ENCODE results near the gene LRRC28. TPM values are rescaled to one million over a fixed set of nuclear protein-coding genes. Genes with fewer than 3 reads are reported as not detected.

The LRRC28 gene
- polyA plus RNA-seq, 1 of the 3 experiments (the other 2 are of a cell fraction), result 15.2 TPM

DNA sequence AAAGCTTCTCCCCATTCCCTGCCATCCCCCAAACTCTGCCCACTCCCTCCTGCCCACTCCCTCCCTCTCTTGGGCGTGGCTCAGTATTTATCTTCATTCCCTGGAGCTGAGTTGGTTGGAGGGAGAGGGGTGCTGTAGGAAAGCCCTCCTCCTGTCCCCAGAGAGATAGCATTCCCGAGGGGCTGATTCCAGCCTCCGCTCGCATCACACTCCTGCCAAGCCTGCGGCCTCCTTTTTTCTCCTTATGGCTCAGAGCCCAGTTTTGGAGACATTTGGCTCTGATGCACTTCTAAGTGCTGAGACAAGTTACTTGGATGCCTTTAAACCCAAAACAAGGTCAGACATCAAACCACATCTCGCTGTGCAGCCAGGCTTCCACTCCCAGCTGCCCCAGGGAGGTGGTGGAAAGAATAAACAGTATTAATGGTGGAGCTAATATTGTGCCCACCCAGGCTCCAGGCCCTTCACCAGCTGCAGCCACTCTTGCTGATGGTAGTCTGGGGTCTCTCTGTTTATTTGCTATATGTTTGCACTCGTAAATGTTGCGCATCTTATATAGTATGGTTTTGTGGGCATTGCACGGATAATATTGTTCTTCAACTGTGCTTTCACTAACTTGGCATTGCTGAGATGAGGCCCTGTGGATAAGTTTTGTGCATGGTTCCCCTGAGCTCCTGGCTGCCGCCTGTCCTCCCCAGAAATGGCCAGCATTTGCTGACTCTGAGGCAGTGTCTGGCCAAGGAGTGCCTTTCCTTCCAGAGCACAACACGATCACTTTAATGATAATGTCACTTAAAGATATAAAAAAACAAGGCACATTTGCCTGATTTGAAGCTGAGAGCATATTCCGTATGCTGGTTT lies 157.2 kb downstream of the LRRC28 start:
- Histone ChIP-seq H3K27me3 (ENCODE audit: insufficient read depth) (no peaks in the 10 kb centered on the region), H2AFZ (ENCODE audit: low read depth) (no peak overlapping the region), H3K9me3 (no peaks in the 10 kb centered on the region), H3K36me3 (replicated peaks in 1 of 2; ENCODE audit: control insufficient read depth in 1 of 2, insufficient read depth in 2 of 2, low read length in 1 of 2) (no peaks in the 10 kb centered on the region), H4K20me1 (ENCODE audit: insufficient read depth) (no peaks in the 10 kb centered on the region), H3K9me2 (no peaks in the 10 kb centered on the region), H3K4me1 (ENCODE audit: control insufficient read depth in 1 of 2, insufficient read depth in 2 of 2, low read depth in 1 of 2, low read length in 1 of 2) (peaks cover 5 to 18% of the 10 kb centered on the region in 2 experiments), H3K4me3 (ENCODE audit: low read depth in 2 of 2, low read length in 1 of 2) (no peak overlapping the region; a peak in 1 of 4 replicates), H3K79me2 (ENCODE audit: insufficient read depth) (no peaks in the 10 kb centered on the region), H3K4me2 (peak overlapping the region; percentile 46), H3F3A (replicated peaks; ENCODE audit: insufficient read depth) (peaks cover 7% of the 10 kb centered on the region), H3K27ac (ENCODE audit: low read depth in 2 of 2, low read length in 1 of 2) (peak overlapping the region; percentile 8 to 32; a peak in 1 of 4 replicates), H3K9ac (no peak overlapping the region)
- WGBS (ENCODE audit: low lambda C conversion rate), result 58% methylated on average over 12 of the region's 12 CpGs
- ChIA-PET POLR2A (no interaction called here), CTCF (interaction anchor here (0.9 to 3.0 kb wide), 5 partner anchors 8 to 348 kb away, joined by 3 to 37 read pairs (median 3); no protein-coding TSS in a partner anchor)
- peak; percentile 26 for DNase-seq
- TF ChIP-seq TCF12 (IDR thresholded peaks at IDR 0.05), result peak; percentile 73
- TF ChIP-seq, protein P1, sequence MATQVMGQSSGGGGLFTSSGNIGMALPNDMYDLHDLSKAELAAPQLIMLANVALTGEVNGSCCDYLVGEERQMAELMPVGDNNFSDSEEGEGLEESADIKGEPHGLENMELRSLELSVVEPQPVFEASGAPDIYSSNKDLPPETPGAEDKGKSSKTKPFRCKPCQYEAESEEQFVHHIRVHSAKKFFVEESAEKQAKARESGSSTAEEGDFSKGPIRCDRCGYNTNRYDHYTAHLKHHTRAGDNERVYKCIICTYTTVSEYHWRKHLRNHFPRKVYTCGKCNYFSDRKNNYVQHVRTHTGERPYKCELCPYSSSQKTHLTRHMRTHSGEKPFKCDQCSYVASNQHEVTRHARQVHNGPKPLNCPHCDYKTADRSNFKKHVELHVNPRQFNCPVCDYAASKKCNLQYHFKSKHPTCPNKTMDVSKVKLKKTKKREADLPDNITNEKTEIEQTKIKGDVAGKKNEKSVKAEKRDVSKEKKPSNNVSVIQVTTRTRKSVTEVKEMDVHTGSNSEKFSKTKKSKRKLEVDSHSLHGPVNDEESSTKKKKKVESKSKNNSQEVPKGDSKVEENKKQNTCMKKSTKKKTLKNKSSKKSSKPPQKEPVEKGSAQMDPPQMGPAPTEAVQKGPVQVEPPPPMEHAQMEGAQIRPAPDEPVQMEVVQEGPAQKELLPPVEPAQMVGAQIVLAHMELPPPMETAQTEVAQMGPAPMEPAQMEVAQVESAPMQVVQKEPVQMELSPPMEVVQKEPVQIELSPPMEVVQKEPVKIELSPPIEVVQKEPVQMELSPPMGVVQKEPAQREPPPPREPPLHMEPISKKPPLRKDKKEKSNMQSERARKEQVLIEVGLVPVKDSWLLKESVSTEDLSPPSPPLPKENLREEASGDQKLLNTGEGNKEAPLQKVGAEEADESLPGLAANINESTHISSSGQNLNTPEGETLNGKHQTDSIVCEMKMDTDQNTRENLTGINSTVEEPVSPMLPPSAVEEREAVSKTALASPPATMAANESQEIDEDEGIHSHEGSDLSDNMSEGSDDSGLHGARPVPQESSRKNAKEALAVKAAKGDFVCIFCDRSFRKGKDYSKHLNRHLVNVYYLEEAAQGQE (IDR thresholded peaks at IDR 0.05; ENCODE audit: low read depth, low read length), result no peak
- TF ChIP-seq JUND (IDR thresholded peaks at IDR 0.05), result no peak
- TF ChIP-seq, protein P2, sequence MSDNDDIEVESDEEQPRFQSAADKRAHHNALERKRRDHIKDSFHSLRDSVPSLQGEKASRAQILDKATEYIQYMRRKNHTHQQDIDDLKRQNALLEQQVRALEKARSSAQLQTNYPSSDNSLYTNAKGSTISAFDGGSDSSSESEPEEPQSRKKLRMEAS (IDR thresholded peaks at IDR 0.05; ENCODE audit: low read depth), result peak; percentile 56; the same call in 1 of the 2 replicates
- TF ChIP-seq SMC3 (IDR thresholded peaks at IDR 0.05; ENCODE audit: low read depth, low read length), result no peak
- TF ChIP-seq TAF1 (IDR thresholded peaks at IDR 0.05; ENCODE audit: borderline replicate concordance, low read depth, low read length), result no peak
- TF ChIP-seq, protein P3, sequence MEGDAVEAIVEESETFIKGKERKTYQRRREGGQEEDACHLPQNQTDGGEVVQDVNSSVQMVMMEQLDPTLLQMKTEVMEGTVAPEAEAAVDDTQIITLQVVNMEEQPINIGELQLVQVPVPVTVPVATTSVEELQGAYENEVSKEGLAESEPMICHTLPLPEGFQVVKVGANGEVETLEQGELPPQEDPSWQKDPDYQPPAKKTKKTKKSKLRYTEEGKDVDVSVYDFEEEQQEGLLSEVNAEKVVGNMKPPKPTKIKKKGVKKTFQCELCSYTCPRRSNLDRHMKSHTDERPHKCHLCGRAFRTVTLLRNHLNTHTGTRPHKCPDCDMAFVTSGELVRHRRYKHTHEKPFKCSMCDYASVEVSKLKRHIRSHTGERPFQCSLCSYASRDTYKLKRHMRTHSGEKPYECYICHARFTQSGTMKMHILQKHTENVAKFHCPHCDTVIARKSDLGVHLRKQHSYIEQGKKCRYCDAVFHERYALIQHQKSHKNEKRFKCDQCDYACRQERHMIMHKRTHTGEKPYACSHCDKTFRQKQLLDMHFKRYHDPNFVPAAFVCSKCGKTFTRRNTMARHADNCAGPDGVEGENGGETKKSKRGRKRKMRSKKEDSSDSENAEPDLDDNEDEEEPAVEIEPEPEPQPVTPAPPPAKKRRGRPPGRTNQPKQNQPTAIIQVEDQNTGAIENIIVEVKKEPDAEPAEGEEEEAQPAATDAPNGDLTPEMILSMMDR (IDR thresholded peaks at IDR 0.05), result no peak
- no peak for TF ChIP-seq SIN3A (IDR thresholded peaks at IDR 0.05; ENCODE audit: borderline replicate concordance, low read depth, low read length)
- TF ChIP-seq POLR2AphosphoS5 (IDR thresholded peaks at IDR 0.05; ENCODE audit: low read depth, low read length), result no peak
- no peak for TF ChIP-seq FOXM1 (IDR thresholded peaks at IDR 0.05; ENCODE audit: low read depth)
- TF ChIP-seq, protein P4, sequence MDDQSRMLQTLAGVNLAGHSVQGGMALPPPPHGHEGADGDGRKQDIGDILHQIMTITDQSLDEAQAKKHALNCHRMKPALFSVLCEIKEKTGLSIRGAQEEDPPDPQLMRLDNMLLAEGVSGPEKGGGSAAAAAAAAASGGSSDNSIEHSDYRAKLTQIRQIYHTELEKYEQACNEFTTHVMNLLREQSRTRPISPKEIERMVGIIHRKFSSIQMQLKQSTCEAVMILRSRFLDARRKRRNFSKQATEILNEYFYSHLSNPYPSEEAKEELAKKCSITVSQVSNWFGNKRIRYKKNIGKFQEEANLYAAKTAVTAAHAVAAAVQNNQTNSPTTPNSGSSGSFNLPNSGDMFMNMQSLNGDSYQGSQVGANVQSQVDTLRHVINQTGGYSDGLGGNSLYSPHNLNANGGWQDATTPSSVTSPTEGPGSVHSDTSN (IDR thresholded peaks at IDR 0.05), result peak; percentile 58
- TF ChIP-seq GABPA (IDR thresholded peaks at IDR 0.05; ENCODE audit: low read depth), result no peak
- no peak for TF ChIP-seq YY1 (IDR thresholded peaks at IDR 0.05; ENCODE audit: low read depth)
- TF ChIP-seq MEF2A (IDR thresholded peaks at IDR 0.05; ENCODE audit: borderline replicate concordance, low read depth), result no peak
- no peak for TF ChIP-seq RAD21 (IDR thresholded peaks at IDR 0.05; ENCODE audit: low read length)
- no peak for TF ChIP-seq FOXJ3 (CRISPR knock-in tag; IDR thresholded peaks at IDR 0.05)
- TF ChIP-seq, protein P5, sequence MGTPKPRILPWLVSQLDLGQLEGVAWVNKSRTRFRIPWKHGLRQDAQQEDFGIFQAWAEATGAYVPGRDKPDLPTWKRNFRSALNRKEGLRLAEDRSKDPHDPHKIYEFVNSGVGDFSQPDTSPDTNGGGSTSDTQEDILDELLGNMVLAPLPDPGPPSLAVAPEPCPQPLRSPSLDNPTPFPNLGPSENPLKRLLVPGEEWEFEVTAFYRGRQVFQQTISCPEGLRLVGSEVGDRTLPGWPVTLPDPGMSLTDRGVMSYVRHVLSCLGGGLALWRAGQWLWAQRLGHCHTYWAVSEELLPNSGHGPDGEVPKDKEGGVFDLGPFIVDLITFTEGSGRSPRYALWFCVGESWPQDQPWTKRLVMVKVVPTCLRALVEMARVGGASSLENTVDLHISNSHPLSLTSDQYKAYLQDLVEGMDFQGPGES (IDR thresholded peaks at IDR 0.05; ENCODE audit: low read depth, low read length), result no peak
- no peak for TF ChIP-seq FOSL2 (IDR thresholded peaks at IDR 0.05; ENCODE audit: borderline replicate concordance, low read depth)
- TF ChIP-seq RCOR1 (IDR thresholded peaks at IDR 0.05; ENCODE audit: low read length), result no peak
- TF ChIP-seq, protein P6, sequence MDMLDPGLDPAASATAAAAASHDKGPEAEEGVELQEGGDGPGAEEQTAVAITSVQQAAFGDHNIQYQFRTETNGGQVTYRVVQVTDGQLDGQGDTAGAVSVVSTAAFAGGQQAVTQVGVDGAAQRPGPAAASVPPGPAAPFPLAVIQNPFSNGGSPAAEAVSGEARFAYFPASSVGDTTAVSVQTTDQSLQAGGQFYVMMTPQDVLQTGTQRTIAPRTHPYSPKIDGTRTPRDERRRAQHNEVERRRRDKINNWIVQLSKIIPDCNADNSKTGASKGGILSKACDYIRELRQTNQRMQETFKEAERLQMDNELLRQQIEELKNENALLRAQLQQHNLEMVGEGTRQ (IDR thresholded peaks at IDR 0.05; ENCODE audit: borderline replicate concordance, low read depth, low read length), result no peak
- no peak for TF ChIP-seq EZH2phosphoT487 (IDR thresholded peaks at IDR 0.05; ENCODE audit: borderline replicate concordance, low read depth)
- peak; percentile 33; the same call in 1 of the 2 replicates for TF ChIP-seq RXRA (IDR thresholded peaks at IDR 0.05; ENCODE audit: borderline replicate concordance, low read depth)
- TF ChIP-seq NFIC (IDR thresholded peaks at IDR 0.05; ENCODE audit: borderline replicate concordance), result peak; percentile 94
- peak in 1 of 2 experiments; percentile 56; a peak in 1 of 4 replicates for TF ChIP-seq EP300 (IDR thresholded peaks at IDR 0.05; ENCODE audit: borderline replicate concordance in 1 of 2, low read depth in 1 of 2, low read length in 1 of 2)
